ENCODE measurements around the gene NAALADL1.

NAALADL1 gene

GRCh38 chr11:65047581-65048422 is 10.6 kb downstream of the NAALADL1 start:
- no peak overlapping the region for H3K4me3 ChIP-seq (ENCODE audit: extremely low read depth, insufficient read depth, low read length, poor library complexity, severe bottlenecking)
- peaks cover 24% of the 10 kb centered on the region for H3K36me3 ChIP-seq (ENCODE audit: control insufficient read depth, insufficient read depth, low read length)
- 92 to 94% methylated on average over 38 of the region's 56 CpGs for WGBS, 2 experiments (ENCODE audit: insufficient coverage in 2 of 2)
- peaks cover 10% of the 10 kb centered on the region for H3K4me1 ChIP-seq (ENCODE audit: control insufficient read depth, insufficient read depth, low read length, poor library complexity, severe bottlenecking)
- no peaks in the 10 kb centered on the region for H3K9me3 ChIP-seq (ENCODE audit: control insufficient read depth, low read length)
- H3K27ac ChIP-seq (ENCODE audit: low read depth, low read length, severe bottlenecking) = no peak overlapping the region

- peaks cover 11% of the 10 kb centered on the region for H3K4me1 ChIP-seq (ENCODE audit: control insufficient read depth, insufficient read depth, low read length, poor library complexity, severe bottlenecking)
- no peak overlapping the region for H3K27ac ChIP-seq (ENCODE audit: low read depth, low read length, severe bottlenecking)
- WGBS, 2 experiments (ENCODE audit: insufficient coverage in 2 of 2) = 96 to 97% methylated on average over 7 of the region's 7 CpGs
- H3K36me3 ChIP-seq (ENCODE audit: control insufficient read depth, insufficient read depth, low read length) = peaks cover 24% of the 10 kb centered on the region
- no peak overlapping the region for H3K4me3 ChIP-seq (ENCODE audit: extremely low read depth, insufficient read depth, low read length, poor library complexity, severe bottlenecking)
- H3K9me3 ChIP-seq (ENCODE audit: control insufficient read depth, low read length) = no peaks in the 10 kb centered on the region
Observed at GRCh38 chr11:65045728-65046127, 12.6 kb downstream of the NAALADL1 start.

GRCh38 chr11:65045061-65045460 is 13.3 kb downstream of the NAALADL1 start:
- Histone ChIP-seq H3K36me3 (ENCODE audit: control insufficient read depth, insufficient read depth, low read length) (peaks cover 24% of the 10 kb centered on the region), H3K27ac (ENCODE audit: low read depth, low read length, severe bottlenecking) (no peak overlapping the region), H3K4me3 (ENCODE audit: extremely low read depth, insufficient read depth, low read length, poor library complexity, severe bottlenecking) (no peak overlapping the region), H3K9me3 (ENCODE audit: control insufficient read depth, low read length) (no peaks in the 10 kb centered on the region), H3K4me1 (ENCODE audit: control insufficient read depth, insufficient read depth, low read length, poor library complexity, severe bottlenecking) (peaks cover 11% of the 10 kb centered on the region)
- WGBS, 2 experiments (ENCODE audit: insufficient coverage in 2 of 2) = 94 to 96% methylated on average over 5 of the region's 5 CpGs

GRCh38 chr11:65043881-65044501 is 14.4 kb downstream of the NAALADL1 start:
- no peak overlapping the region for H3K4me3 ChIP-seq (ENCODE audit: extremely low read depth, insufficient read depth, low read length, poor library complexity, severe bottlenecking)
- WGBS, 2 experiments (ENCODE audit: insufficient coverage in 2 of 2) = 96 to 97% methylated on average over 20 to 23 of the region's 23 CpGs
- peaks cover 29% of the 10 kb centered on the region for H3K36me3 ChIP-seq (ENCODE audit: control insufficient read depth, insufficient read depth, low read length)
- H3K9me3 ChIP-seq (ENCODE audit: control insufficient read depth, low read length) = no peaks in the 10 kb centered on the region
- peaks cover 11% of the 10 kb centered on the region for H3K4me1 ChIP-seq (ENCODE audit: control insufficient read depth, insufficient read depth, low read length, poor library complexity, severe bottlenecking)
- no peak overlapping the region for H3K27ac ChIP-seq (ENCODE audit: low read depth, low read length, severe bottlenecking)

- peaks cover 11% of the 10 kb centered on the region for H3K4me1 ChIP-seq (ENCODE audit: control insufficient read depth, insufficient read depth, low read length, poor library complexity, severe bottlenecking)
- no peak overlapping the region for H3K4me3 ChIP-seq (ENCODE audit: extremely low read depth, insufficient read depth, low read length, poor library complexity, severe bottlenecking)
- H3K27ac ChIP-seq (ENCODE audit: low read depth, low read length, severe bottlenecking) = no peak overlapping the region
- no peaks in the 10 kb centered on the region for H3K9me3 ChIP-seq (ENCODE audit: control insufficient read depth, low read length)
- peaks cover 37% of the 10 kb centered on the region for H3K36me3 ChIP-seq (ENCODE audit: control insufficient read depth, insufficient read depth, low read length)
- 91 to 100% methylated on average over 5 to 6 of the region's 6 CpGs for whole genome bisulfite sequencing, 2 experiments (ENCODE audit: insufficient coverage in 2 of 2)
Observed at GRCh38 chr11:65042891-65043290, 15.5 kb downstream of the NAALADL1 start.

- H3K9me3 ChIP-seq (ENCODE audit: control insufficient read depth, low read length) = no peaks in the 10 kb centered on the region
- WGBS, 2 experiments (ENCODE audit: insufficient coverage in 2 of 2) = 0% methylated on average over 84 to 86 of the region's 91 CpGs
- peaks cover 36% of the 10 kb centered on the region for H3K36me3 ChIP-seq (ENCODE audit: control insufficient read depth, insufficient read depth, low read length)
- peaks cover 11% of the 10 kb centered on the region for H3K4me1 ChIP-seq (ENCODE audit: control insufficient read depth, insufficient read depth, low read length, poor library complexity, severe bottlenecking)
- H3K4me3 ChIP-seq (ENCODE audit: extremely low read depth, insufficient read depth, low read length, poor library complexity, severe bottlenecking) = peak within 1 kb of the TSS; percentile 77
- peak within 1 kb of the TSS; percentile 91 for H3K27ac ChIP-seq (ENCODE audit: low read depth, low read length, severe bottlenecking)
Observed at GRCh38 chr11:65040847-65041622, 17.3 kb downstream of the NAALADL1 start, which contains the start of gene SAC3D1. TSS of gene SAC3D1 (plus strand) at chr11:65041210. CDS start at chr11:65041293, 83 bp downstream.

- peak overlapping the region; percentile 77 for H3K4me3 ChIP-seq (ENCODE audit: extremely low read depth, insufficient read depth, low read length, poor library complexity, severe bottlenecking)
- 0 to 24% methylated on average over 4 to 7 of the region's 7 CpGs for WGBS, 2 experiments (ENCODE audit: insufficient coverage in 2 of 2)
- H3K27ac ChIP-seq (ENCODE audit: low read depth, low read length, severe bottlenecking) = peak overlapping the region; percentile 91
- peaks cover 11% of the 10 kb centered on the region for H3K4me1 ChIP-seq (ENCODE audit: control insufficient read depth, insufficient read depth, low read length, poor library complexity, severe bottlenecking)
- H3K9me3 ChIP-seq (ENCODE audit: control insufficient read depth, low read length) = no peaks in the 10 kb centered on the region
- peaks cover 36% of the 10 kb centered on the region for H3K36me3 ChIP-seq (ENCODE audit: control insufficient read depth, insufficient read depth, low read length)
Observed at GRCh38 chr11:65040520-65040846, 17.9 kb downstream of the NAALADL1 start.

GRCh38 chr11:65036931-65037330 is 21.4 kb downstream of the NAALADL1 start:
- H3K27ac ChIP-seq (ENCODE audit: low read depth, low read length, severe bottlenecking) = no peak overlapping the region
- H3K4me3 ChIP-seq (ENCODE audit: extremely low read depth, insufficient read depth, low read length, poor library complexity, severe bottlenecking) = no peak overlapping the region
- 100% methylated on average over 3 of the region's 6 CpGs for WGBS, 2 experiments (ENCODE audit: insufficient coverage in 2 of 2)
- no peaks in the 10 kb centered on the region for H3K9me3 ChIP-seq (ENCODE audit: control insufficient read depth, low read length)
- H3K36me3 ChIP-seq (ENCODE audit: control insufficient read depth, insufficient read depth, low read length) = peaks cover 43% of the 10 kb centered on the region
- no peaks in the 10 kb centered on the region for H3K4me1 ChIP-seq (ENCODE audit: control insufficient read depth, insufficient read depth, low read length, poor library complexity, severe bottlenecking)

GRCh38 chr11:65035579-65035978 is 22.8 kb downstream of the NAALADL1 start:
- H3K4me3 ChIP-seq (ENCODE audit: extremely low read depth, insufficient read depth, low read length, poor library complexity, severe bottlenecking) = no peak overlapping the region
- WGBS, 2 experiments (ENCODE audit: insufficient coverage in 2 of 2) = 85 to 91% methylated on average over 11 of the region's 11 CpGs
- H3K4me1 ChIP-seq (ENCODE audit: control insufficient read depth, insufficient read depth, low read length, poor library complexity, severe bottlenecking) = no peaks in the 10 kb centered on the region
- H3K27ac ChIP-seq (ENCODE audit: low read depth, low read length, severe bottlenecking) = no peak overlapping the region
- H3K36me3 ChIP-seq (ENCODE audit: control insufficient read depth, insufficient read depth, low read length) = peaks cover 45% of the 10 kb centered on the region
- H3K9me3 ChIP-seq (ENCODE audit: control insufficient read depth, low read length) = no peaks in the 10 kb centered on the region

GRCh38 chr11:65034423-65034822 is 23.9 kb downstream of the NAALADL1 start:
- H3K27ac ChIP-seq (ENCODE audit: low read depth, low read length, severe bottlenecking) = no peak overlapping the region
- no peaks in the 10 kb centered on the region for H3K9me3 ChIP-seq (ENCODE audit: control insufficient read depth, low read length)
- WGBS, 2 experiments (ENCODE audit: insufficient coverage in 2 of 2) = 100% methylated on average over 1 to 2 of the region's 2 CpGs
- H3K4me3 ChIP-seq (ENCODE audit: extremely low read depth, insufficient read depth, low read length, poor library complexity, severe bottlenecking) = no peak overlapping the region
- no peaks in the 10 kb centered on the region for H3K4me1 ChIP-seq (ENCODE audit: control insufficient read depth, insufficient read depth, low read length, poor library complexity, severe bottlenecking)
- H3K36me3 ChIP-seq (ENCODE audit: control insufficient read depth, insufficient read depth, low read length) = peaks cover 43% of the 10 kb centered on the region

Data from mesodermal cell (in vitro differentiated cells).